Testis (tissue), 3 donors: Measurements from ENCODE around the gene ADCY9. TPM values are rescaled to one million over a fixed set of nuclear protein-coding genes. Genes with fewer than 3 reads are reported as not detected.

Experiments
- DNase-seq: peaks from one replicate; pipeline ENCODE4 v3.0.0-alpha.2; 2019
- H3K27ac ChIP-seq, 2 donors: fragments of 200-600 bp; sonication (generic); one replicate each; pipeline ENCODE4 v1.5.1; 2019
- H3K27me3 ChIP-seq: fragments of 200-600 bp; sonication (generic); one replicate; pipeline ENCODE4 v1.5.1; 2019
- H3K36me3 ChIP-seq: fragments of 200-600 bp; sonication (generic); one replicate; pipeline ENCODE4 v1.5.1; 2017; ENCODE audit warnings: low read depth; ENCODE audit errors: missing control alignments
- H3K4me1 ChIP-seq: fragments of 200-600 bp; sonication (generic); one replicate; pipeline ENCODE4 v1.5.1; 2019
- H3K4me3 ChIP-seq, 2 donors: fragments of 200-600 bp; sonication (generic); one replicate each; pipeline ENCODE4 v1.5.1; 2017 to 2019
- H3K9me3 ChIP-seq: fragments of 200-600 bp; sonication (generic); one replicate; pipeline ENCODE4 v1.5.1; 2017
- POLR2A ChIP-seq: fragments of 450-650 bp; IDR thresholded peaks from one replicate; pipeline ENCODE4 v1.6.1; 2017; ENCODE audit warnings: antibody characterized with exemption, mild to moderate bottlenecking, moderate library complexity
- WGBS, 2 donors: methylation state at CpG; one replicate each; pipeline ENCODE4 v1.1.5; 2018; 5-methylcytosine and 5-hydroxymethylcytosine counted together
- intact Hi-C: fragments of 100-400 bp; cut with DNase I; formaldehyde crosslinking; loops from one replicate; pipeline ENCODE4 v1.15.1; 2023; ENCODE audit warnings: low total_unique reads
- polyA plus RNA-seq: library from polyadenylated mRNA; stranded (reverse); fragments of 350-450 nt; fragmentation: Illumina TruSeq; extraction: RNeasy Lipid Tissue Mini Kit (QIAGEN cat#74804); gene quantifications from one replicate; pipeline ENCODE4 v1.2.3, GENCODE V29; 2014; ENCODE audit warnings: low read depth, low replicate concordance; ENCODE audit not compliant: insufficient read depth
- total RNA-seq, 2 donors: library from RNA; depleted of rRNA; stranded (reverse); fragments of >200 nt; gene quantifications; one replicate each; pipeline ENCODE4 v1.2.3, GENCODE V29; 2016
- TF ChIP-seq, protein P1 (sequence below), 3 experiments: fragments of 450-650 bp in 2 of 3; fragments of 200-600 bp in 1 of 3; sonication (generic) in 1 of 3; IDR thresholded peaks; one replicate each; pipeline ENCODE4 v1.5.1; 2016 to 2019; ENCODE audit warnings: antibody characterized with exemption in 3 of 3, mild to moderate bottlenecking in 2 of 3, moderate library complexity in 1 of 3

ADCY9 gene
- total and polyA plus RNA-seq, 3 donors from 2014 or later, result 19.0 to 77.2 (median 52.8) TPM

GRCh38 chr16:4052801-4053293, 63.4 kb downstream of the ADCY9 start:
- DNase-seq, result peak; percentile 68
- TF ChIP-seq, protein P1, sequence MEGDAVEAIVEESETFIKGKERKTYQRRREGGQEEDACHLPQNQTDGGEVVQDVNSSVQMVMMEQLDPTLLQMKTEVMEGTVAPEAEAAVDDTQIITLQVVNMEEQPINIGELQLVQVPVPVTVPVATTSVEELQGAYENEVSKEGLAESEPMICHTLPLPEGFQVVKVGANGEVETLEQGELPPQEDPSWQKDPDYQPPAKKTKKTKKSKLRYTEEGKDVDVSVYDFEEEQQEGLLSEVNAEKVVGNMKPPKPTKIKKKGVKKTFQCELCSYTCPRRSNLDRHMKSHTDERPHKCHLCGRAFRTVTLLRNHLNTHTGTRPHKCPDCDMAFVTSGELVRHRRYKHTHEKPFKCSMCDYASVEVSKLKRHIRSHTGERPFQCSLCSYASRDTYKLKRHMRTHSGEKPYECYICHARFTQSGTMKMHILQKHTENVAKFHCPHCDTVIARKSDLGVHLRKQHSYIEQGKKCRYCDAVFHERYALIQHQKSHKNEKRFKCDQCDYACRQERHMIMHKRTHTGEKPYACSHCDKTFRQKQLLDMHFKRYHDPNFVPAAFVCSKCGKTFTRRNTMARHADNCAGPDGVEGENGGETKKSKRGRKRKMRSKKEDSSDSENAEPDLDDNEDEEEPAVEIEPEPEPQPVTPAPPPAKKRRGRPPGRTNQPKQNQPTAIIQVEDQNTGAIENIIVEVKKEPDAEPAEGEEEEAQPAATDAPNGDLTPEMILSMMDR (IDR thresholded peaks at IDR 0.05), result no peak
- Histone ChIP-seq H3K36me3 (no peaks in the 10 kb centered on the region), H3K27ac (peak overlapping the region; percentile 76 to 77), H3K4me3 (no peak overlapping the region), H3K4me1 (peaks cover 48% of the 10 kb centered on the region), H3K9me3 (no peaks in the 10 kb centered on the region), H3K27me3 (no peaks in the 10 kb centered on the region)
- WGBS, 2 donors, result 67 to 82% methylated on average over 20 of the region's 20 CpGs
- intact Hi-C loops, result no loop called here

- intact Hi-C loops, result no loop called here
- Histone ChIP-seq H3K4me1 (peaks cover 48% of the 10 kb centered on the region), H3K9me3 (no peaks in the 10 kb centered on the region), H3K4me3 (no peak overlapping the region), H3K27ac (peak overlapping the region in 1 of 2 donors; percentile 77), H3K36me3 (no peaks in the 10 kb centered on the region), H3K27me3 (no peaks in the 10 kb centered on the region)
- TF ChIP-seq POLR2A, result no peak
- TF ChIP-seq, protein P1 (IDR thresholded peaks at IDR 0.05), result no peak
- peak; percentile 26 for DNase-seq
- WGBS, 2 donors, result 45 to 68% methylated on average over 14 of the region's 14 CpGs
Measured at GRCh38 chr16:4052096-4052495, 64.1 kb downstream of the ADCY9 start.

- Histone ChIP-seq H3K36me3 (no peaks in the 10 kb centered on the region), H3K4me1 (peaks cover 46% of the 10 kb centered on the region), H3K27me3 (no peaks in the 10 kb centered on the region), H3K27ac (peak overlapping the region in 1 of 2 donors; percentile 77), H3K9me3 (no peaks in the 10 kb centered on the region), H3K4me3 (no peak overlapping the region)
- TF ChIP-seq, protein P1 (IDR thresholded peaks at IDR 0.05), result no peak
- TF ChIP-seq POLR2A, result no peak
- DNase-seq, result peak; percentile 9
- 65 to 74% methylated on average over 3 of the region's 3 CpGs for WGBS, 2 donors
- intact Hi-C loops, result no loop called here
Measured at GRCh38 chr16:4051591-4051990, 64.7 kb downstream of the ADCY9 start.

GRCh38 chr16:4049031-4049430, 67.2 kb downstream of the ADCY9 start:
- H3K27me3 ChIP-seq, result no peaks in the 10 kb centered on the region
- 90 to 91% methylated on average over 8 of the region's 8 CpGs for WGBS, 2 donors
- H3K4me3 ChIP-seq, result no peak overlapping the region
- intact Hi-C loops, result no loop called here
- no peak overlapping the region for H3K27ac ChIP-seq
- TF ChIP-seq POLR2A, result no peak
- TF ChIP-seq, protein P1 (IDR thresholded peaks at IDR 0.05), result no peak
- H3K9me3 ChIP-seq, result no peaks in the 10 kb centered on the region
- no peaks in the 10 kb centered on the region for H3K36me3 ChIP-seq
- DNase-seq, result peak; percentile 9
- peaks cover 32% of the 10 kb centered on the region for H3K4me1 ChIP-seq

DNA sequence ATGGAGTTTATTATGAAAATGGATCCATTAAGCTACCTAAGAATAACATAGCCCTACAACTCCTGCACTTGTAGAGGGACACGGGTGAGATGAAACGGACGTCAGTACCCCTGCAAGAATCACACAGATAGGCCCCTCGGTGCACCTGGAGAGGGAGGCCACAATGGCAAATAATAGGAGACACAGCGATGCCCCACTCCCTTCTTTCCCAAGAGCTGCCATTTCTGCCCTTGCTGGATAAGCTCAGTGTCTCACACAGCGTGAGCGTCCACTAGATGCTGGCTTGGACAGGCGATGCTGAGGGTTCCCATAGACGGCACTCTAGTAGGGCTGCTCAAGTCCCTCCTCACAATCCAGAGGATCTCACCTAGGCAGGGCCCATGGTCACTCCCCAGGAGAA, 67.8 kb downstream of the ADCY9 start:
- peak; percentile 13 for DNase-seq
- peaks cover 27% of the 10 kb centered on the region for H3K4me1 ChIP-seq
- H3K9me3 ChIP-seq, result no peaks in the 10 kb centered on the region
- no peak overlapping the region for H3K27ac ChIP-seq
- TF ChIP-seq POLR2A, result no peak
- TF ChIP-seq, protein P1 (IDR thresholded peaks at IDR 0.05), result no peak
- H3K36me3 ChIP-seq, result no peaks in the 10 kb centered on the region
- H3K4me3 ChIP-seq, result no peak overlapping the region
- WGBS, 2 donors, result 93 to 95% methylated on average over 9 of the region's 9 CpGs
- no peaks in the 10 kb centered on the region for H3K27me3 ChIP-seq
- intact Hi-C loops, result no loop called here
